HG02623 (cell line): ENCODE results near the gene RNF6.

Experiments
- ATAC-seq: cut with Tn5 transposase; IDR thresholded peaks from one replicate; pipeline ENCODE4 v1.9.1; 2021; ENCODE audit warnings: moderate library complexity; ENCODE audit not compliant: unreplicated experiment

The RNF6 gene

GRCh38 chr13:26168237-26168814 is 53.8 kb downstream of the RNF6 start:
- ATAC-seq = no peak

- no peak for ATAC-seq
These were observed 58.3 kb downstream of the RNF6 start for GRCh38 chr13:26163812-26164211.
